Peyer's patch (tissue), 4 donors: ENCODE data around the gene MGAT3. TPM values are rescaled to one million over a fixed set of nuclear protein-coding genes. Genes with fewer than 3 reads are reported as not detected.

ENCODE experiments used
- DNase-seq, 3 donors: peaks; one replicate each; pipeline ENCODE4 v3.0.0-alpha.2; 2017 to 2019
- H3K27ac ChIP-seq, 4 donors: fragments of 200-600 bp; sonication (generic); one replicate each; pipeline ENCODE4 v1.5.1; 2016 to 2019
- H3K27me3 ChIP-seq, 2 donors: fragments of 200-600 bp; sonication (generic); one replicate each; pipeline ENCODE4 v1.5.1; 2019
- H3K36me3 ChIP-seq, 3 donors: fragments of 200-600 bp; sonication (generic); one replicate each; pipeline ENCODE4 v1.5.1; 2016 to 2019
- H3K4me1 ChIP-seq, 4 donors: fragments of 200-600 bp; sonication (generic); one replicate each; pipeline ENCODE4 v1.5.1; 2016 to 2019
- H3K4me3 ChIP-seq, 4 donors: fragments of 200-600 bp; sonication (generic); 1 replicate in 3 of 4; 2 replicates in 1 of 4; pipeline ENCODE4 v1.5.1; 2016 to 2019; ENCODE audit warnings: mild to moderate bottlenecking in 1 of 4
- H3K9me3 ChIP-seq, 4 donors: fragments of 200-600 bp; sonication (generic); one replicate each; pipeline ENCODE4 v1.5.1; 2016 to 2019; ENCODE audit warnings: mild to moderate bottlenecking in 1 of 4
- CTCF ChIP-seq, 6 experiments: fragments of 450-650 bp in 4 of 6; fragments of 200-600 bp in 2 of 6; sonication (generic) in 1 of 6; IDR thresholded peaks; one replicate each; pipeline ENCODE4 v1.5.1; 2017 to 2019; ENCODE audit warnings: antibody characterized with exemption in 6 of 6, mild to moderate bottlenecking in 3 of 6, moderate library complexity in 1 of 6
- POLR2A ChIP-seq, 2 donors: fragments of 450-650 bp; IDR thresholded peaks; one replicate each; pipeline ENCODE4 v1.5.1; 2017; ENCODE audit warnings: antibody characterized with exemption in 2 of 2, mild to moderate bottlenecking in 2 of 2, moderate library complexity in 2 of 2
- total RNA-seq, 4 donors: library from RNA; depleted of rRNA; stranded (reverse); fragments of >200 nt; gene quantifications; one replicate each; pipeline ENCODE4 v1.1.0, GENCODE V29; 2016

Gene MGAT3
- total RNA-seq, 4 donors from 2014 or later = 5.0 to 53.7 (median 49.6) TPM

GRCh38 chr22:39487826-39488520 is 31.2 kb downstream of the MGAT3 start:
- H3K4me1 ChIP-seq = peaks cover 0 to 18% (median 2%) of the 10 kb centered on the region in 4 donors
- DNase-seq = no peak
- H3K9me3 ChIP-seq = no peaks in the 10 kb centered on the region
- TF ChIP-seq CTCF (IDR thresholded peaks at IDR 0.05) (no peak), POLR2A (IDR thresholded peaks at IDR 0.05) (no peak)
- H3K4me3 ChIP-seq = no peak overlapping the region
- no peak overlapping the region for H3K27ac ChIP-seq
- no peaks in the 10 kb centered on the region for H3K27me3 ChIP-seq
- H3K36me3 ChIP-seq = peaks cover 0 to 18% (median 0%) of the 10 kb centered on the region in 3 donors

DNA sequence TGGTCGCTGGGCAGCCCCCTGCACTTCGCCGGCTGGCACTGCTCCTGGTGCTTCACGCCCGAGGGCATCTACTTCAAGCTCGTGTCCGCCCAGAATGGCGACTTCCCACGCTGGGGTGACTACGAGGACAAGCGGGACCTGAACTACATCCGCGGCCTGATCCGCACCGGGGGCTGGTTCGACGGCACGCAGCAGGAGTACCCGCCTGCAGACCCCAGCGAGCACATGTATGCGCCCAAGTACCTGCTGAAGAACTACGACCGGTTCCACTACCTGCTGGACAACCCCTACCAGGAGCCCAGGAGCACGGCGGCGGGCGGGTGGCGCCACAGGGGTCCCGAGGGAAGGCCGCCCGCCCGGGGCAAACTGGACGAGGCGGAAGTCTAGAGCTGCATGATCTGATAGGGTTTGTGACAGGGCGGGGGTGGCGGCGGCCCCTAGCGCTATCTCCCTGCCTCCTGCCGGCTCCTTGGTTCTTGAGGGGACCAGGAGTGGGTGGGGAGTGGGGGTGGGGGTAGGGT is 31.8 kb downstream of the MGAT3 start:
- H3K9me3 ChIP-seq = no peaks in the 10 kb centered on the region
- no peak for DNase-seq
- no peak for TF ChIP-seq POLR2A (IDR thresholded peaks at IDR 0.05)
- no peak for TF ChIP-seq CTCF (IDR thresholded peaks at IDR 0.05)
- H3K27ac ChIP-seq = no peak overlapping the region
- H3K4me3 ChIP-seq = no peak overlapping the region
- peaks cover 0 to 18% (median 2%) of the 10 kb centered on the region in 4 donors for H3K4me1 ChIP-seq
- no peaks in the 10 kb centered on the region for H3K27me3 ChIP-seq
- H3K36me3 ChIP-seq = peaks cover 0 to 18% (median 0%) of the 10 kb centered on the region in 3 donors

- H3K27me3 ChIP-seq = no peaks in the 10 kb centered on the region
- TF ChIP-seq POLR2A (IDR thresholded peaks at IDR 0.05) = no peak
- TF ChIP-seq CTCF (IDR thresholded peaks at IDR 0.05) = no peak
- H3K4me3 ChIP-seq = no peak overlapping the region
- peaks cover 0 to 18% (median 2%) of the 10 kb centered on the region in 4 donors for H3K4me1 ChIP-seq
- H3K9me3 ChIP-seq = no peaks in the 10 kb centered on the region
- DNase-seq = peak in 1 of 3 donors; percentile 72
- peak overlapping the region in 2 of 4 donors; percentile 47 to 60 for H3K27ac ChIP-seq
- peaks cover 0 to 18% (median 0%) of the 10 kb centered on the region in 3 donors for H3K36me3 ChIP-seq
Measured at GRCh38 chr22:39489094-39490068, 32.6 kb downstream of the MGAT3 start.

DNA sequence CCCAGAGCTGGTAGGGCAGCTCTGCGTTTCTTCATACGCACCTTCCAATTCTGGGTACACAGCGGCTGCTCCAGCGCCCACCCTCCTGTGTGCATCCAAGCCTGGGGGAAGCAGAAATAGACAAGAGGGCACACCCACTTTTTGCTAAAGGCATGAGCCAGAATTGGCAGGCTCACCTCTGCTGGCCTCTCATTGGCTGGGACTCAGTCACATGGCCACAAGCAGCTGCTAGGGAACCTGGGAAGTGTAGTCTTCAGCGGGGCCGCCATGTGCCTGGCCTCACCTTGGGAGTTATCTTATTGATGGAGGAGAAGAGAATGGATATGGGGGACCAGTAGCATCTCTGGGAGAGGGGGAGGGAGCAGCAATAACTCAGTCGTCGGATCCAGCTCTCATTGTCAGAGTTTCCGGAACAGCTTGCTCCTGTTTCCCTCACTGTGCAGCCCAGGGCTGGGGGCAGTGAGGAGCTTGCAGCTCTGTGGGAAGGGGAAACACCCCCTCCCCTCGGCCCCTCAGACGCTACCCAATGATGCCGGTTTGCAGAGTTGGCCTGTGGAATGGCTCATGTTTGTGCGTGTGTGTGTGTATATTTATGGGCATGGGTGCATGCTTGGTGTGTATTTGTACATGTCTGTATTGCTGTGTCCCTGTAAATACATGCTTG is 33.5 kb downstream of the MGAT3 start:
- no peaks in the 10 kb centered on the region for H3K9me3 ChIP-seq
- H3K4me1 ChIP-seq = peaks cover 0 to 18% (median 2%) of the 10 kb centered on the region in 4 donors
- H3K27me3 ChIP-seq = no peaks in the 10 kb centered on the region
- no peak overlapping the region for H3K4me3 ChIP-seq
- TF ChIP-seq POLR2A (IDR thresholded peaks at IDR 0.05) (no peak), CTCF (IDR thresholded peaks at IDR 0.05) (no peak)
- peaks cover 0 to 18% (median 0%) of the 10 kb centered on the region in 3 donors for H3K36me3 ChIP-seq
- DNase-seq = peak; percentile 70 to 88 (median 86)
- H3K27ac ChIP-seq = peak overlapping the region in 1 of 4 donors; percentile 60
